Activated T-cell treated with anti-CD3 and anti-CD28 coated beads, Interleukin-2, amount 50 U/mL, for 4 hours (primary cell): ENCODE data around the gene DDX4. TPM values are rescaled to one million over a fixed set of nuclear protein-coding genes. Genes with fewer than 3 reads are reported as not detected.
A peak's percentile ranks its signal among the peaks of the same experiment; 100 is the strongest.
"Not testable (repeated sequence)": the region's sequence is repeated elsewhere in the genome, so short reads cannot be mapped to it uniquely, and the experiment has no call there.

ENCODE experiments used
- ATAC-seq, 2 donors: fragments of 200-7000 bp; cut with Tn5 transposase; one replicate each; pipeline ENCODE4 v1.10.0; 2021
- DNase-seq: peaks from one replicate; pipeline ENCODE4 v3.0.0-alpha.2; 2020
- H3K27me3 Mint-ChIP-seq: one replicate; pipeline ENCODE4 v1.8.0; 2021; ENCODE audit warnings: low read depth, mixed read lengths
- H3K36me3 Mint-ChIP-seq: one replicate; pipeline ENCODE4 v1.8.0; 2022; ENCODE audit warnings: mixed read lengths; ENCODE audit not compliant: insufficient read depth
- H3K4me1 Mint-ChIP-seq: one replicate; pipeline ENCODE4 v1.8.0; 2021; ENCODE audit warnings: low read depth, mixed read lengths
- H3K4me3 Mint-ChIP-seq: one replicate; pipeline ENCODE4 v1.8.0; 2021; ENCODE audit warnings: mild to moderate bottlenecking, moderate library complexity, mixed read lengths
- H3K9me3 Mint-ChIP-seq: one replicate; pipeline ENCODE4 v1.8.0; 2021; ENCODE audit warnings: mixed read lengths
- total RNA-seq, 3 donors: library from RNA; stranded (reverse); gene quantifications; one replicate each; pipeline ENCODE4 v1.2.1, GENCODE V29; 2021

Gene DDX4
- total RNA-seq: under 1 TPM; 0.41 to 0.79 (median 0.48) TPM

- DNase-seq (no peak), ATAC-seq (no peak)
- Mint-ChIP-seq H3K36me3 (no peaks in the 10 kb centered on the region), H3K4me1 (no peaks in the 10 kb centered on the region), H3K9me3 (no peaks in the 10 kb centered on the region), H3K4me3 (no peak within 1 kb of the TSS), H3K27me3 (no peaks in the 10 kb centered on the region)
These were observed at the start of gene DDX4 for GRCh38 chr5:55737793-55738192. Gene DDX4 (plus strand): TSS chr5:55738061. CDS start chr5:55738964, 903 bp downstream.

GRCh38 chr5:55691265-55692105 lies 46.4 kb upstream of the DDX4 start:
- Mint-ChIP-seq H3K4me3 (no peak overlapping the region), H3K36me3 (peaks cover 6% of the 10 kb centered on the region), H3K9me3 (no peaks in the 10 kb centered on the region), H3K4me1 (peaks cover 2% of the 10 kb centered on the region), H3K27me3 (no peaks in the 10 kb centered on the region)
- ATAC-seq: peak; percentile 40 to 43
- no peak for DNase-seq

- H3K27me3 Mint-ChIP-seq: no peaks in the 10 kb centered on the region
- peaks cover 2% of the 10 kb centered on the region for H3K4me1 Mint-ChIP-seq
- DNase-seq: no peak
- ATAC-seq: no peak
- no peak overlapping the region for H3K4me3 Mint-ChIP-seq
- no peaks in the 10 kb centered on the region for H3K9me3 Mint-ChIP-seq
- peaks cover 6% of the 10 kb centered on the region for H3K36me3 Mint-ChIP-seq
These were observed 45.8 kb upstream of the DDX4 start for GRCh38 chr5:55692106-55692417.

- Mint-ChIP-seq H3K4me1 (peaks cover 2% of the 10 kb centered on the region), H3K36me3 (peaks cover 10% of the 10 kb centered on the region), H3K9me3 (no peaks in the 10 kb centered on the region), H3K27me3 (no peaks in the 10 kb centered on the region), H3K4me3 (no peak overlapping the region)
- ATAC-seq (no peak), DNase-seq (no peak)
These were observed 45.4 kb upstream of the DDX4 start for GRCh38 chr5:55692509-55692908.

GRCh38 chr5:55694152-55694830 lies 43.6 kb upstream of the DDX4 start:
- DNase-seq (no peak), ATAC-seq (no peak)
- peaks cover 2% of the 10 kb centered on the region for H3K4me1 Mint-ChIP-seq
- H3K9me3 Mint-ChIP-seq: no peaks in the 10 kb centered on the region
- H3K4me3 Mint-ChIP-seq: no peak overlapping the region
- no peaks in the 10 kb centered on the region for H3K27me3 Mint-ChIP-seq
- peaks cover 12% of the 10 kb centered on the region for H3K36me3 Mint-ChIP-seq

- H3K27me3 Mint-ChIP-seq, DNase-seq, H3K9me3 Mint-ChIP-seq, H3K4me3 Mint-ChIP-seq, H3K4me1 Mint-ChIP-seq, ATAC-seq: not testable (repeated sequence)
- peaks cover 16% of the 10 kb centered on the region for H3K36me3 Mint-ChIP-seq
These were observed 41.2 kb upstream of the DDX4 start for GRCh38 chr5:55696704-55697103.

GRCh38 chr5:55699041-55699688 lies 38.7 kb upstream of the DDX4 start:
- Mint-ChIP-seq H3K9me3 (no peaks in the 10 kb centered on the region), H3K4me1 (no peaks in the 10 kb centered on the region), H3K4me3 (no peak overlapping the region), H3K27me3 (no peaks in the 10 kb centered on the region), H3K36me3 (peaks cover 16% of the 10 kb centered on the region)
- ATAC-seq (no peak), DNase-seq (no peak)

- no peak for DNase-seq
- peaks cover 14% of the 10 kb centered on the region for H3K36me3 Mint-ChIP-seq
- H3K9me3 Mint-ChIP-seq: no peaks in the 10 kb centered on the region
- no peak for ATAC-seq
- H3K27me3 Mint-ChIP-seq: no peaks in the 10 kb centered on the region
- H3K4me1 Mint-ChIP-seq: no peaks in the 10 kb centered on the region
- no peak overlapping the region for H3K4me3 Mint-ChIP-seq
These were observed 37.1 kb upstream of the DDX4 start for GRCh38 chr5:55700745-55701144.

GRCh38 chr5:55701462-55702103 lies 36.3 kb upstream of the DDX4 start:
- no peak for DNase-seq
- H3K4me3 Mint-ChIP-seq: no peak overlapping the region
- no peak for ATAC-seq
- no peaks in the 10 kb centered on the region for H3K4me1 Mint-ChIP-seq
- H3K36me3 Mint-ChIP-seq: peaks cover 14% of the 10 kb centered on the region
- no peaks in the 10 kb centered on the region for H3K27me3 Mint-ChIP-seq
- no peaks in the 10 kb centered on the region for H3K9me3 Mint-ChIP-seq

GRCh38 chr5:55702598-55703345 lies 35.1 kb upstream of the DDX4 start:
- Mint-ChIP-seq H3K4me3 (no peak overlapping the region), H3K36me3 (peaks cover 9% of the 10 kb centered on the region), H3K4me1 (peaks cover 2% of the 10 kb centered on the region), H3K9me3 (no peaks in the 10 kb centered on the region), H3K27me3 (no peaks in the 10 kb centered on the region)
- ATAC-seq: no peak
- no peak for DNase-seq

- H3K9me3 Mint-ChIP-seq: no peaks in the 10 kb centered on the region
- DNase-seq (no peak), ATAC-seq (no peak)
- peaks cover 8% of the 10 kb centered on the region for H3K4me1 Mint-ChIP-seq
- no peak overlapping the region for H3K4me3 Mint-ChIP-seq
- H3K27me3 Mint-ChIP-seq: no peaks in the 10 kb centered on the region
- H3K36me3 Mint-ChIP-seq: peaks cover 12% of the 10 kb centered on the region
These were observed 31.6 kb upstream of the DDX4 start for GRCh38 chr5:55706230-55706629.

GRCh38 chr5:55708732-55709131 lies 29.1 kb upstream of the DDX4 start:
- Mint-ChIP-seq H3K4me1 (peaks cover 19% of the 10 kb centered on the region), H3K27me3 (peaks cover 1% of the 10 kb centered on the region), H3K36me3 (peaks cover 12% of the 10 kb centered on the region), H3K4me3 (no peak overlapping the region), H3K9me3 (no peaks in the 10 kb centered on the region)
- DNase-seq (no peak), ATAC-seq (no peak)

GRCh38 chr5:55711507-55712022 lies 26.3 kb upstream of the DDX4 start:
- peak overlapping the region; percentile 98 for H3K4me3 Mint-ChIP-seq
- ATAC-seq (no peak), DNase-seq (no peak)
- peaks cover 2% of the 10 kb centered on the region for H3K27me3 Mint-ChIP-seq
- H3K36me3 Mint-ChIP-seq: peaks cover 12% of the 10 kb centered on the region
- H3K4me1 Mint-ChIP-seq: peaks cover 19% of the 10 kb centered on the region
- peaks cover under 1% of the 10 kb centered on the region for H3K9me3 Mint-ChIP-seq
